Activated CD4-positive, alpha-beta memory T cell treated with anti-CD3 and anti-CD28 coated beads, Interleukin-2, amount 10 ng/mL, durations not matched to agents 7 days and 5 days (primary cell): ENCODE results near the gene SPIB. TPM values are rescaled to one million over a fixed set of nuclear protein-coding genes. Genes with fewer than 3 reads are reported as not detected.
"Not testable (repeated sequence)": the region's sequence is repeated elsewhere in the genome, so short reads cannot be mapped to it uniquely, and the experiment has no call there.

Experiments
- CTCF ChIA-PET: fragments of 350-600 bp; sonication (Branson Sonifier 250); formaldehyde crosslinking; loops from one replicate; lab custom pipeline; 2021; ENCODE audit warnings: antibody characterized with exemption, inconsistent platforms; lab: Charles Lee
- POLR2A ChIA-PET: fragments of 350-600 bp; sonication (Branson Sonifier 250); formaldehyde crosslinking; loops from one replicate; lab custom pipeline; 2021; ENCODE audit warnings: antibody characterized with exemption; lab: Charles Lee
- DNase-seq: peaks from one replicate; pipeline ENCODE4 v3.0.0-alpha.2; 2020
- H3K27ac Mint-ChIP-seq: one replicate; pipeline ENCODE4 v1.8.0; 2021; ENCODE audit warnings: mild to moderate bottlenecking, mixed read lengths
- H3K27me3 Mint-ChIP-seq: one replicate; pipeline ENCODE4 v1.8.0; 2021; ENCODE audit warnings: mixed read lengths
- H3K36me3 Mint-ChIP-seq: one replicate; pipeline ENCODE4 v1.8.0; 2021; ENCODE audit warnings: low read depth, mixed read lengths
- H3K4me1 Mint-ChIP-seq: one replicate; pipeline ENCODE4 v1.8.0; 2021; ENCODE audit warnings: mixed read lengths
- H3K4me3 Mint-ChIP-seq: one replicate; pipeline ENCODE4 v1.8.0; 2021; ENCODE audit warnings: mild to moderate bottlenecking, mixed read lengths
- H3K9me3 Mint-ChIP-seq: one replicate; pipeline ENCODE4 v1.8.0; 2021; ENCODE audit warnings: mixed read lengths
- total RNA-seq, 2 experiments: library from RNA; stranded (reverse); gene quantifications; one replicate each; pipeline ENCODE4 v1.2.3, GENCODE V29; 2021

SPIB gene
- total RNA-seq, 2 experiments from 2014 or later: 0.18 TPM; not detected in 1

GRCh38 chr19:50383001-50383851 is 35.5 kb upstream of the SPIB start:
- H3K4me1 Mint-ChIP-seq: peaks cover 45% of the 10 kb centered on the region
- POLR2A ChIA-PET: interaction anchor here (0.7 to 2.5 kb wide), 7 partner anchors 13 to 422 kb away, joined by 3 to 30 read pairs (median 5); partner anchors contain the start of gene KCNC3
- H3K4me3 Mint-ChIP-seq: peak overlapping the region; percentile 98
- DNase-seq: no peak
- H3K9me3 Mint-ChIP-seq: no peaks in the 10 kb centered on the region
- CTCF ChIA-PET: interaction anchor here (0.8 to 3.2 kb wide), 4 partner anchors 14 to 77 kb away, joined by 3 to 14 read pairs (median 6); partner anchors contain the start of gene KCNC3
- H3K27ac Mint-ChIP-seq: peak overlapping the region; percentile 89
- no peaks in the 10 kb centered on the region for H3K27me3 Mint-ChIP-seq
- H3K36me3 Mint-ChIP-seq: peaks cover 63% of the 10 kb centered on the region

DNA sequence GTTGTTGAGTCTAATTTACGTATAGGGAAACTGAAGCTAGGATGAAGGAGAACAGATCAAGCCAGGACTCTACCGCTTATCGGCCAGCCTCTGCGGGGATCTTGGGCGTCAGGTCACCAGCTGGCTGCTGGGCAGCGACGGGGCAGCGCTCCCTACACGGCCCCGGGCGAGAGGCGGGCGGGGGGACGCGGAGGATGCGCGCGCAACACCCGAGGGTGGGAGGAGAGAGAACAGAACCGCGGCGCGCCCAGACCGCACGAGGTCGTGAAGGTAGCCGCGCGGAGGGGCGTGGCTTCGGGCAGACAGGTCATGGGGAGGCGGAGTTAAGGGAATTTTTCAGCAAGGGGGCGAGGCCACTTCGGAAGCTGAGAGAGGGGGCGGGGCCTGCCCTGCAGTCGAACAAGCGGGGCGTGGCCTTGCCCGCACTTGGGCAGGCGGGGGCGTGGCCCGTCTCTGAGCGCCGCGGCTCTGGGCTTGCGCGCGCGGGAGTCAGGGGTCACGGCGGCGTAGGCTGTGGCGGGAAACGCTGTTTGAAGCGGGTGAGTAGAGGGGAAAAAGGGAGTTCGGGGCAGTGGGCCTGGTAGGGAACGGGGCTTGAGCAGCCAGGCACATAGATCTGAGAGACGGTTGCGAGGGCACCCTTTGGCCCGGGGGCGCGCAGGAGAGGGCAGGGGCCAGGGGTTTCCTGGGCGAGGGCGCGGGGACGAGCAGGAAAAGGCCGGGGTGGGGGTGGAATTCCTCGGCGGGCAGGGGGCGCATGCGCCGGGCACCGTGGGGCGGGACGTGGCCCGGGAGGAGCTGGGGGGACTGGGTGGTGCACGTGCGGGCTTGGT is 34.7 kb upstream of the SPIB start, which contains the start of gene POLD1:
Gene POLD1 (plus strand): TSS at position 496 of the 833 bp plus-strand sequence. CDS start 14,505 bp downstream, outside the sequence.
- no peaks in the 10 kb centered on the region for H3K9me3 Mint-ChIP-seq
- H3K4me1 Mint-ChIP-seq: peaks cover 45% of the 10 kb centered on the region
- CTCF ChIA-PET: interaction anchor here (0.8 to 3.2 kb wide), 6 partner anchors 15 to 127 kb away, joined by 3 to 14 read pairs (median 4); partner anchors contain the start of genes JOSD2 and KCNC3
- peak; percentile 99 for DNase-seq
- H3K27ac Mint-ChIP-seq: peak within 1 kb of the TSS; percentile 89
- POLR2A ChIA-PET: interaction anchor here (0.7 to 2.5 kb wide), 13 partner anchors 9 to 536 kb away, joined by 3 to 30 read pairs (median 5); partner anchors contain the start of genes KCNC3 and NR1H2
- H3K4me3 Mint-ChIP-seq: peak within 1 kb of the TSS; percentile 98
- H3K36me3 Mint-ChIP-seq: peaks cover 59% of the 10 kb centered on the region
- H3K27me3 Mint-ChIP-seq: no peaks in the 10 kb centered on the region

GRCh38 chr19:50384685-50385535 is 33.8 kb upstream of the SPIB start:
- no peaks in the 10 kb centered on the region for H3K9me3 Mint-ChIP-seq
- ChIA-PET CTCF (interaction anchor here (1.0 to 3.2 kb wide), 5 partner anchors 16 to 126 kb away, joined by 3 to 14 read pairs (median 4); partner anchors contain the start of genes JOSD2 and KCNC3), POLR2A (interaction anchor here (0.7 to 2.5 kb wide), 12 partner anchors 9 to 537 kb away, joined by 3 to 30 read pairs (median 5); partner anchors contain the start of genes KCNC3 and NR1H2)
- H3K27ac Mint-ChIP-seq: peak overlapping the region; percentile 89
- H3K4me3 Mint-ChIP-seq: peak overlapping the region; percentile 98
- peaks cover 50% of the 10 kb centered on the region for H3K36me3 Mint-ChIP-seq
- no peak for DNase-seq
- peaks cover 38% of the 10 kb centered on the region for H3K4me1 Mint-ChIP-seq
- H3K27me3 Mint-ChIP-seq: no peaks in the 10 kb centered on the region

GRCh38 chr19:50387176-50387867 is 31.4 kb upstream of the SPIB start:
- peak overlapping the region; percentile 14 for H3K4me3 Mint-ChIP-seq
- CTCF ChIA-PET: interaction anchor here (1.3 kb wide), 1 partner anchor 124 kb away, joined by 3 read pairs; the partner anchor contains the start of gene JOSD2

DNA sequence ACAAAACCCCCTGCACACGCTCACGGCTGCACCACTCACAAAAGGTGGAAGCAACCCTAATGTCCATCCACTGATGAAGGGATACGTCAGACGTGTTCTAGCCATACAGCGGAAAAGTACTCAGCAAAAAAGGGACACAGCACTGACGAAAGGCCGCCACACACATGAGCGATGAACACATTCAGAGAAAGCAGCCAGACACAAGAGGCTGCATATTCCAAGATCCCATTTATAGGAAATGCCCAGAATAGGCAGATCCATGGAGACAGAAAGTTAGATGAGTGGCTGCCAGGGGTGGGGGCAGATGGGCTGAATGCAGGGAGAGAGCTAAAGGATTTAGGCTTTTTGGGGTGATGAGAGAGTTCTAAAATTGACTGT is 30.9 kb upstream of the SPIB start:
- H3K27ac Mint-ChIP-seq: no peak overlapping the region
- no peaks in the 10 kb centered on the region for H3K9me3 Mint-ChIP-seq
- ChIA-PET POLR2A (interaction anchor here (0.9 to 1.3 kb wide), 2 partner anchors 11 to 31 kb away, joined by 3 to 4 read pairs; partner anchors contain the start of gene NR1H2), CTCF (interaction anchor here (1.3 kb wide), 1 partner anchor 123 kb away, joined by 3 read pairs; the partner anchor contains the start of gene JOSD2)
- peak overlapping the region; percentile 14 for H3K4me3 Mint-ChIP-seq
- H3K27me3 Mint-ChIP-seq: no peaks in the 10 kb centered on the region
- peaks cover 60% of the 10 kb centered on the region for H3K36me3 Mint-ChIP-seq
- DNase-seq: no peak
- H3K4me1 Mint-ChIP-seq: peaks cover 35% of the 10 kb centered on the region

More at GRCh38 chr19:50387176-50387867, 31.4 kb upstream of the SPIB start:
- no peak for DNase-seq
- POLR2A ChIA-PET: interaction anchor here (1.5 kb wide), 1 partner anchor 11 kb away, joined by 5 read pairs; the partner anchor contains the start of gene NR1H2
- H3K36me3 Mint-ChIP-seq: peaks cover 55% of the 10 kb centered on the region
- H3K4me1 Mint-ChIP-seq: peaks cover 35% of the 10 kb centered on the region
- H3K9me3 Mint-ChIP-seq: no peaks in the 10 kb centered on the region
- no peaks in the 10 kb centered on the region for H3K27me3 Mint-ChIP-seq
- no peak overlapping the region for H3K27ac Mint-ChIP-seq

- H3K27ac Mint-ChIP-seq, H3K9me3 Mint-ChIP-seq, DNase-seq, CTCF ChIA-PET, H3K4me3 Mint-ChIP-seq, H3K27me3 Mint-ChIP-seq, POLR2A ChIA-PET: not testable (repeated sequence)
- Mint-ChIP-seq H3K36me3 (peaks cover 62% of the 10 kb centered on the region), H3K4me1 (peaks cover 14% of the 10 kb centered on the region)
These were observed 28.4 kb upstream of the SPIB start for GRCh38 chr19:50390295-50390694.

GRCh38 chr19:50390952-50391351 is 27.8 kb upstream of the SPIB start:
- CTCF ChIA-PET, POLR2A ChIA-PET, DNase-seq, H3K27ac Mint-ChIP-seq, H3K27me3 Mint-ChIP-seq, H3K9me3 Mint-ChIP-seq, H3K4me3 Mint-ChIP-seq: not testable (repeated sequence)
- peaks cover 11% of the 10 kb centered on the region for H3K4me1 Mint-ChIP-seq
- peaks cover 63% of the 10 kb centered on the region for H3K36me3 Mint-ChIP-seq

- Mint-ChIP-seq H3K27ac (no peak overlapping the region), H3K4me1 (peaks cover 5% of the 10 kb centered on the region), H3K36me3 (peaks cover 56% of the 10 kb centered on the region), H3K27me3 (no peaks in the 10 kb centered on the region), H3K9me3 (no peaks in the 10 kb centered on the region), H3K4me3 (no peak overlapping the region)
- DNase-seq: no peak
- POLR2A ChIA-PET: no interaction called here
- CTCF ChIA-PET: no interaction called here
These were observed 26.0 kb upstream of the SPIB start for GRCh38 chr19:50392759-50393158.

DNA sequence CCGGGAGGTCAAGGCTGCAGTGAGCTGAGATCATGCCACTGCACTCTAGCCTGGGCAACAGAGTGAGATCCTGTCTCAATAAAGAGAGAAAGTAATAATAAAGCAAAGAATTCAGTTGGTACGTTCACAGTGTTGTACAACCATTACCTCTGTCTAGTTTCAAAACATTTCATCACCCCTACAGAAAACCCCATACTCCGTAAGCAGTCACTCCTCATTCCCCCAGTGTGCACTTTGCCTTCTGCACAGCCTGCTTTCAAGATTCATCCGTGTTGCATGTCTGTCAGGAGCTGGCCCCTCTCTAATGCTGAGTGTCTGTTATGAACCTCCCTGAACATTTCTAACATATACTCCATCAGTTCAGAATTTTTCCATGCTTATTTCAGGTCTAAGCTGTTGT is 25.1 kb upstream of the SPIB start:
- CTCF ChIA-PET: no interaction called here
- POLR2A ChIA-PET: interaction anchor here (1.0 kb wide), 1 partner anchor 9 kb away, joined by 5 read pairs; the partner anchor contains the start of gene POLD1

DNA sequence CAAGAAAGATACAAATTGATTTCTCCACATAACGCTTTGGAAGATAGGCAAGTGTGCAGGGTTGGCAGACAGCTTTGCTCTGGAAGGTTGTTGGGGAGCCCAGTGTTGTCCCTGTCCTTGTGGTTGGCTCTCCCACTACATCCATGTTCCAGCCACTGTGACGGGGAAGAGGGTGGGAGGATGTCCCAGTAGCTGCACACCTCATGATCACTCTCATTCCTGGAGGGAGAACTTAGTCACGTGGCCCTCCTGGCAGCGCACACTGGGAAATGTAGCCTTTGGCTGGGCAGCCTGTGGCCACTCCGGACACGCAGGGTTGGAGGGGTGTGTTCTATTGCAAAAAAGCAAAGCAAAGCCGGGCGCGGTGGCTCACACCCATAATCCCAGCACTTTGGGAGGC is 24.7 kb upstream of the SPIB start:
- peaks cover 1% of the 10 kb centered on the region for H3K4me1 Mint-ChIP-seq
- H3K36me3 Mint-ChIP-seq: peaks cover 52% of the 10 kb centered on the region
- H3K9me3 Mint-ChIP-seq: no peaks in the 10 kb centered on the region
- H3K27me3 Mint-ChIP-seq: no peaks in the 10 kb centered on the region
- ChIA-PET POLR2A (interaction anchor here (1.0 kb wide), 1 partner anchor 9 kb away, joined by 5 read pairs; the partner anchor contains the start of gene POLD1), CTCF (no interaction called here)
- H3K4me3 Mint-ChIP-seq: no peak overlapping the region
- DNase-seq: no peak
- H3K27ac Mint-ChIP-seq: no peak overlapping the region

More for the DNA sequence above, 25.1 kb upstream of the SPIB start:
- Mint-ChIP-seq H3K4me1 (peaks cover 1% of the 10 kb centered on the region), H3K27me3 (no peaks in the 10 kb centered on the region), H3K36me3 (peaks cover 51% of the 10 kb centered on the region), H3K27ac (no peak overlapping the region), H3K4me3 (no peak overlapping the region), H3K9me3 (no peaks in the 10 kb centered on the region)
- no peak for DNase-seq
